Activated naive CD8-positive, alpha-beta T cell treated with anti-CD3 and anti-CD28 coated beads for 36 hours (primary cell): ENCODE results near the gene TMEM161A. TPM values are rescaled to one million over a fixed set of nuclear protein-coding genes. Genes with fewer than 3 reads are reported as not detected.
"Not testable (repeated sequence)": the region's sequence is repeated elsewhere in the genome, so short reads cannot be mapped to it uniquely, and the experiment has no call there.

ENCODE experiments used
- DNase-seq: peaks from one replicate; pipeline ENCODE4 v3.0.0; 2021
- H3K27ac Mint-ChIP-seq: one replicate; pipeline ENCODE4 v1.8.0; 2022; ENCODE audit warnings: mild to moderate bottlenecking, moderate library complexity, mixed read lengths
- H3K27me3 Mint-ChIP-seq: one replicate; pipeline ENCODE4 v1.8.0; 2022; ENCODE audit warnings: mild to moderate bottlenecking, mixed read lengths
- H3K36me3 Mint-ChIP-seq: one replicate; pipeline ENCODE4 v1.8.0; 2021; ENCODE audit warnings: mild to moderate bottlenecking, mixed read lengths
- H3K4me1 Mint-ChIP-seq: one replicate; pipeline ENCODE4 v1.8.0; 2021; ENCODE audit warnings: mixed read lengths
- H3K4me3 Mint-ChIP-seq: one replicate; pipeline ENCODE4 v1.8.0; 2022; ENCODE audit warnings: mild to moderate bottlenecking, moderate library complexity, mixed read lengths
- H3K9me3 Mint-ChIP-seq: one replicate; pipeline ENCODE4 v1.8.0; 2022; ENCODE audit warnings: mixed read lengths
- total RNA-seq, 2 experiments: library from RNA; stranded (reverse); gene quantifications; one replicate each; pipeline ENCODE4 v1.2.3, GENCODE V29; 2021

The TMEM161A gene
- total RNA-seq, 2 experiments from 2014 or later, result 24.2 to 25.8 TPM

GRCh38 chr19:19165396-19165795 is 27.1 kb upstream of the TMEM161A start:
- Mint-ChIP-seq H3K36me3 (peaks cover 3% of the 10 kb centered on the region), H3K9me3 (no peaks in the 10 kb centered on the region), H3K4me1 (peaks cover 5% of the 10 kb centered on the region), H3K27me3 (no peaks in the 10 kb centered on the region), H3K4me3 (no peak overlapping the region), H3K27ac (no peak overlapping the region)
- DNase-seq, result no peak

- Mint-ChIP-seq H3K27ac (no peak overlapping the region), H3K36me3 (no peaks in the 10 kb centered on the region), H3K27me3 (no peaks in the 10 kb centered on the region), H3K4me1 (no peaks in the 10 kb centered on the region), H3K4me3 (no peak overlapping the region), H3K9me3 (no peaks in the 10 kb centered on the region)
- DNase-seq, result no peak
Observed at GRCh38 chr19:19162495-19162894, 24.2 kb upstream of the TMEM161A start.

- Mint-ChIP-seq H3K36me3 (peaks cover 10% of the 10 kb centered on the region), H3K27me3 (no peaks in the 10 kb centered on the region), H3K27ac (peak overlapping the region; percentile 42), H3K4me1 (no peaks in the 10 kb centered on the region), H3K4me3 (no peak overlapping the region), H3K9me3 (no peaks in the 10 kb centered on the region)
- no peak for DNase-seq
Observed at GRCh38 chr19:19160461-19161035, 22.3 kb upstream of the TMEM161A start.

GRCh38 chr19:19159534-19159933 is 21.3 kb upstream of the TMEM161A start:
- Mint-ChIP-seq H3K4me1 (no peaks in the 10 kb centered on the region), H3K36me3 (peaks cover 12% of the 10 kb centered on the region), H3K4me3 (no peak overlapping the region), H3K27me3 (no peaks in the 10 kb centered on the region), H3K9me3 (no peaks in the 10 kb centered on the region), H3K27ac (no peak overlapping the region)
- no peak for DNase-seq

GRCh38 chr19:19157808-19158207 is 19.5 kb upstream of the TMEM161A start:
- no peaks in the 10 kb centered on the region for H3K9me3 Mint-ChIP-seq
- H3K4me3 Mint-ChIP-seq, result no peak overlapping the region
- H3K27me3 Mint-ChIP-seq, result no peaks in the 10 kb centered on the region
- no peak overlapping the region for H3K27ac Mint-ChIP-seq
- no peaks in the 10 kb centered on the region for H3K4me1 Mint-ChIP-seq
- H3K36me3 Mint-ChIP-seq, result peaks cover 12% of the 10 kb centered on the region
- no peak for DNase-seq

- H3K27me3 Mint-ChIP-seq, result no peaks in the 10 kb centered on the region
- H3K27ac Mint-ChIP-seq, result no peak overlapping the region
- H3K9me3 Mint-ChIP-seq, result no peaks in the 10 kb centered on the region
- H3K4me1 Mint-ChIP-seq, result no peaks in the 10 kb centered on the region
- no peak overlapping the region for H3K4me3 Mint-ChIP-seq
- no peak for DNase-seq
- H3K36me3 Mint-ChIP-seq, result peaks cover 12% of the 10 kb centered on the region
Observed at GRCh38 chr19:19155495-19156219, 17.4 kb upstream of the TMEM161A start.

GRCh38 chr19:19154768-19155494 is 16.7 kb upstream of the TMEM161A start:
- Mint-ChIP-seq H3K4me3 (no peak overlapping the region), H3K27ac (no peak overlapping the region), H3K27me3 (no peaks in the 10 kb centered on the region), H3K4me1 (no peaks in the 10 kb centered on the region), H3K36me3 (peaks cover 12% of the 10 kb centered on the region), H3K9me3 (no peaks in the 10 kb centered on the region)
- no peak for DNase-seq

GRCh38 chr19:19152668-19153384 is 14.5 kb upstream of the TMEM161A start:
- Mint-ChIP-seq H3K9me3 (no peaks in the 10 kb centered on the region), H3K4me1 (no peaks in the 10 kb centered on the region), H3K4me3 (no peak overlapping the region), H3K27me3 (no peaks in the 10 kb centered on the region), H3K27ac (no peak overlapping the region), H3K36me3 (peaks cover 12% of the 10 kb centered on the region)
- DNase-seq, result no peak

GRCh38 chr19:19151418-19151817 is 13.1 kb upstream of the TMEM161A start:
- Mint-ChIP-seq H3K27me3 (no peaks in the 10 kb centered on the region), H3K4me3 (no peak overlapping the region), H3K27ac (no peak overlapping the region), H3K36me3 (peaks cover 6% of the 10 kb centered on the region), H3K9me3 (no peaks in the 10 kb centered on the region), H3K4me1 (no peaks in the 10 kb centered on the region)
- no peak for DNase-seq

GRCh38 chr19:19149435-19149834 is 11.2 kb upstream of the TMEM161A start:
- no peak for DNase-seq
- H3K4me3 Mint-ChIP-seq, result no peak overlapping the region
- no peaks in the 10 kb centered on the region for H3K27me3 Mint-ChIP-seq
- no peaks in the 10 kb centered on the region for H3K4me1 Mint-ChIP-seq
- no peaks in the 10 kb centered on the region for H3K36me3 Mint-ChIP-seq
- H3K9me3 Mint-ChIP-seq, result no peaks in the 10 kb centered on the region
- H3K27ac Mint-ChIP-seq, result no peak overlapping the region

- H3K4me3 Mint-ChIP-seq, H3K9me3 Mint-ChIP-seq, DNase-seq, H3K4me1 Mint-ChIP-seq, H3K36me3 Mint-ChIP-seq, H3K27ac Mint-ChIP-seq, H3K27me3 Mint-ChIP-seq: not testable (repeated sequence)
Observed at GRCh38 chr19:19148504-19148903, 10.2 kb upstream of the TMEM161A start.

GRCh38 chr19:19147344-19147743 is 9.1 kb upstream of the TMEM161A start:
- Mint-ChIP-seq H3K36me3 (no peaks in the 10 kb centered on the region), H3K4me3 (no peak overlapping the region), H3K4me1 (no peaks in the 10 kb centered on the region), H3K9me3 (no peaks in the 10 kb centered on the region), H3K27me3 (no peaks in the 10 kb centered on the region), H3K27ac (no peak overlapping the region)
- no peak for DNase-seq

- no peaks in the 10 kb centered on the region for H3K9me3 Mint-ChIP-seq
- DNase-seq, result no peak
- no peaks in the 10 kb centered on the region for H3K27me3 Mint-ChIP-seq
- no peaks in the 10 kb centered on the region for H3K4me1 Mint-ChIP-seq
- H3K27ac Mint-ChIP-seq, result no peak overlapping the region
- H3K36me3 Mint-ChIP-seq, result no peaks in the 10 kb centered on the region
- no peak overlapping the region for H3K4me3 Mint-ChIP-seq
Observed at GRCh38 chr19:19146865-19147264, 8.6 kb upstream of the TMEM161A start.

GRCh38 chr19:19145684-19146608 is 7.7 kb upstream of the TMEM161A start:
- H3K4me1 Mint-ChIP-seq, result no peaks in the 10 kb centered on the region
- no peaks in the 10 kb centered on the region for H3K9me3 Mint-ChIP-seq
- H3K27me3 Mint-ChIP-seq, result no peaks in the 10 kb centered on the region
- DNase-seq, result peak; percentile 84
- H3K27ac Mint-ChIP-seq, result no peak overlapping the region
- H3K4me3 Mint-ChIP-seq, result no peak overlapping the region
- no peaks in the 10 kb centered on the region for H3K36me3 Mint-ChIP-seq
